T-helper 22 cell (primary cell): Measurements from ENCODE around the gene ANKRD28.
"Not testable (repeated sequence)": the region's sequence is repeated elsewhere in the genome, so short reads cannot be mapped to it uniquely, and the experiment has no call there.

ENCODE experiments used
- DNase-seq: peaks from one replicate; pipeline ENCODE4 v3.0.0-alpha.2; 2020; ENCODE audit warnings: low read depth

Gene ANKRD28

DNA sequence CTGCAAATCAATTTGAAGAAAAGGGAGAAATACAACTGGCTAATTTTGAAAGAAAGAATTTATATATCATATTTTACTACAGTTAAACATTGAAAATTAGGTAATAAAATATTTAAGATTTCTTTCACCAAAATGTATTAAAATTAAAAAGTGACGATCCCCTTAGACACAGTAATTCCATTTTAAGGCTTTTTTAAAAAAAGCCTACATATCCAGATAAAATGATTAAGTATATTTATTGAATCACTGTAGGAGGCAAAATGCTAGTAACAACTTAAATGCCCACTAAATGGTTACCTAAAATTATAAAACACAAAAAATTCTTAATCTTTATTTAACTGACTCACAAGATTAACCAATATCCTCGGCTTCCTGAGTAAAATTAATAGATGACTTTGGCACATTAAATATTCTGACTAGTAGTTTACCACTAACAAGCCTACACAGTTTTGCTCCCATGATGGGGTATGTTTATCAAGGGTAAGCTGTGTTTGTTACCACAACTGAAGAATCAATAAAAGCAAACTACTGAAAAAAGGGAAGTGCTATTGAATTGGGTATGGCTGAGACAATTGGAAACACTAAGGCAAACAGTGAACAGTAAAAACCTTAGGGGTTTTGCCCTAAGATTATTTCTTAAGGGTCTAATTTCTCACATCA is 28.4 kb downstream of the ANKRD28 start:
- DNase-seq = no peak

DNA sequence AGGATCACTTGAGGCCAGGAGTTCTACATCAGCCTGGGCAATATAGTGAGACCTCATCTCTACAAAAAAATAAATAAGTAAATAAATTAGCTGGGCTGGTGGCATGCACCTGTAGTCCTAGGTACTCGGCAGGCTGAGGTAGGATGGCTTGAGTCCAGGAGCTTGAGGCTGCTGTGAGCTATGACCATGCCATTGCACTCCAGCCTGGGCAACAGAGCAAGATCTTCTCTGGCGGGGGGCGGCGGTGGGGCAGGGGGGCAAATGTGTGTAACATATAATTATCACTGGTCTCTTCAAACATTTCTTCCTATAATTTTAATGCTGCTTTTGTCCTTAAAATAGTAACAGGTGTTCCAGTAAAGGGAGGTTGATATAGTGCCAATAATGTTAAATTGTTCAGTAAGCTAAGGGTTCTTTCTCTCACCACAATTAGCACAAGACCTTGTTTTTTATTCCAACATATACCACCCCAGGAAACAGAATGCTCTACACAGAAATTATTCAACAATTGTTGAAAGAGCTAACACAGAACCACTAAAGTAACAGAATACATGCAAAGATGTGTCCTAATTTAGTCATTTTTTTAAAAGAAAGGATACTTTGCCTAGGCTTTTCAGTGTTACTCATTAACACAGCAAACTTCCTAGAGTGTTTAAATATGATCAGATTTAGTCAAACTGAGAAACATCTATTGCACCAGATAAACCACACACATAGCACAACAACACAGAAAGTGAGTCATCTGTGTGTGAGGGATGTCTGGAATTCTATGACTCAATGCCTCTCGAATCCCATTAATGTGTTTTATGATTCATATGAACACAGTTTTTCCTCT is 29.1 kb downstream of the ANKRD28 start:
- DNase-seq = no peak

DNA sequence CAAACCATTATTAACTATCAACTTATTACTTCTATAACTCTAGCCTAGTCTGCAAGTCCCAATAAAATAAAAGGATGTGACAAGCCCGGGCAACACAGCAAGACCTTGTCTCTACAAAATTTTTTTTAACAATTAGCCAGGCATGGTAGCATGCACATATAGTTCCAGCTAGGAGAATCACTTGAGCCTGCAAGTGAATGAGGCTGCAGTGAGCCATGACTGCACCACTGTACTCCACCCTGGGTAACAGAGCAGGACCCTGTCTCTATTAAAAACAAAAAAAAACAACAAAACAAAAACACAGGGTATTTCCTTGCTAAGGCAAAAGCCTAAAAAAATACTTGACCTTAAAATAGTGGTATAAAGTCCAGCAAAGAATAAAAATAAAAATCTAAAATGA is 31.4 kb downstream of the ANKRD28 start:
- DNase-seq = no peak

DNA sequence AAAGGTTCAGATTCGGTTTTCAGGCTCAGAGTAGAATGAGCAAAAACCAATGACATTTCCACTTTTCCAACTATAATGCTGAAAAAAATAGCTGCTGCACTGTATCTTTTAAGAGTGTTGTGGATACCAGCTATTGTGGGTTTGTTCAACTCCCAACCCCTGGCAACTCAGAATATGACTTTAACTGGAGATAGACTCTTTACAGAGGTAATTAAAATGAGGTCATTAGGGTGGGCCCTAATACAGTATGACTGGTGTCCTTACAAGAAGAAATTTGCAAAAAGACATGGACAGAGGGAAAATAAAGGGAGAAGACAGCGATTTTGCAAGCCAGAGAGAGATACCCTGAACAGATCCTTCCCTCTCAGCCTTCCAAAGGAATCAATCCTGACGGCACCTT is 39.5 kb downstream of the ANKRD28 start:
- no peak for DNase-seq

DNA sequence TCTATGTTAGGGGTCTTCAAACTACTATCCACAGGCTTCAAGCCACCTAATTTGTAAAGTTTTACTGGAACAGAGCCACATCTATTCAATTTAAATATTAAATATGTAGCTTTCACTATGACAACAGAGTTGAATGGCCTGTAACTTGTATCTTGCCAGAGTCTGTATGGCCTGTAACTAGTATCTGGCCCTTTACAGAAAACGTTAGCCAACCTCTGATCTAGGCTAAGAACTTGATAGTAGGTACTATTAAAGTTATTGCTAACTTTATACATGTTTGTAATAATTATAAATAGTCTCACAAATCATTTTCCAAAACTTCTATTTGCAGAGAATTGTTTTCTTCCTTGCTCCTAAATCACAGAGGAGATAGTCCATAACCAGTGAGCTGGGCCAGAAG is 40.0 kb downstream of the ANKRD28 start:
- no peak for DNase-seq

DNA sequence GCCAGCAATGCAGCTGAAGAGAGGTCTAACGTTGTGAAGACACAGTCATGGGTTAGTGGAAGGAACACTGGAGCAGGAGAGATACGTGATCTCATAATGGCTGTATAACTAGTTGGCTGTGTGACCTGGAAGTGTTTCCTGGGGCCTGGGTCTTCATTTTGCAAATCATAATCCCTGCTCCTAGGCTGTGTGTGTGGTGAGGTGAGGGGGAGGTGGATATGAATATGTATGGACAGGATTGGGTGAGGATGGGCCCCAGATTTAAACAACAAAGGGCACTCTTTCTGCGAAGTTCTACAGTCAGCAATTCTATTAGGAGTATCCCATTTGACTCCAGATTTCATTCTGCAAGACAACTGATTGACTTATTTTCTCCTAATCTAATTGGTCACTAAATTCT is 41.3 kb downstream of the ANKRD28 start:
- no peak for DNase-seq

DNA sequence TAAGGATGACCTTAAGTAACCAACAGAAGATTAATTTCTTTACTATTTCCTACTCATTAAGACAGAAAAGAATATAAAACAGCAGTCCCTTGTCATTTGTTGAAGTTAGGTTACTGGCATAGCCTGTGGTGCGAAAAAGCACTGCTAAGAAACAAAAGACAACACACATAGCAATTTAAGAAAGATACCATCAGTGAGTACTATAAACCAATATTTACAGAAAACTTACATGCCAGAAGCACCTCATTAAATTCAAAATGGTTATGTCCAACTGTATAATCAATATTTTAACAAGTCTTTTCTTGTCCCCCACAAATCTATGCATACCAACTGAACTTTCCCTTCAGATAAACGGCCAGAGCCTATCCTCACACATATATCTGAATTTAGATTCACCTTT is 42.0 kb downstream of the ANKRD28 start:
- no peak for DNase-seq

DNA sequence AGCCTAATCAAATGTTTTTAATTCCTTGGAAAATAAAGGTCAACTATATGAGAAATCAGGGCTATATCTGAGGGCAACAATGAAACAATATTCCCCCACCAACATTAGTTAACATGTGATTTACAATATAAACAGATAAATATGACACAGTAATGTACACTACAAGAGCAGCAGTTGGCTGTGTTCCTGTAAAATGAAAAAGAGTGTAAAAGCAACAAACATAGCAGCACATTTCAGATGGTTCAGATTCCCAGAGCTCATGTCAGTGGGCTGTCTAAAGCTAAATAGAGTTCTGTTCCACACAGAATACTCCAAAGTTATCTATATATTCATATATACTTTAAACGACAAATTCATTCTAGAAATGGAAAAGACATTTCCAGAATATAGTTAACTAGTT is 42.6 kb downstream of the ANKRD28 start:
- no peak for DNase-seq

DNA sequence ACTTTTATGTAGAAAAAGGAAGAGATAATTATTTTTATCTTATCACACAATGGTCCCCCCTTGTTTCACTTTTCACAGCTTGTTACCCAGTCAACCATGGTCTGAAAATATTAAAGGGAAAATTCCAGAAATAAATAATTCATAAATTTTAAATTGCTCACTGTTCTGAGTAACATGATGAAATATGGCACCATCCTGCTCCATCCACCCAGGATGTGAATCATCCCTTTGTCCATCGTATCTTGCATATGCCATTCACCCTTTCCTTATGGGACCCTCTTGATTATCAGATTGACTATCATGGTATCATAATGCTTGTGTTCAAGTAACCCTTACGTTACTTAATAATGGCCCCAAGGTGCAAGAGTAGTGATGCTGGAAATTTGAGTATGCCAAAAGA is 43.7 kb downstream of the ANKRD28 start:
- no peak for DNase-seq

DNA sequence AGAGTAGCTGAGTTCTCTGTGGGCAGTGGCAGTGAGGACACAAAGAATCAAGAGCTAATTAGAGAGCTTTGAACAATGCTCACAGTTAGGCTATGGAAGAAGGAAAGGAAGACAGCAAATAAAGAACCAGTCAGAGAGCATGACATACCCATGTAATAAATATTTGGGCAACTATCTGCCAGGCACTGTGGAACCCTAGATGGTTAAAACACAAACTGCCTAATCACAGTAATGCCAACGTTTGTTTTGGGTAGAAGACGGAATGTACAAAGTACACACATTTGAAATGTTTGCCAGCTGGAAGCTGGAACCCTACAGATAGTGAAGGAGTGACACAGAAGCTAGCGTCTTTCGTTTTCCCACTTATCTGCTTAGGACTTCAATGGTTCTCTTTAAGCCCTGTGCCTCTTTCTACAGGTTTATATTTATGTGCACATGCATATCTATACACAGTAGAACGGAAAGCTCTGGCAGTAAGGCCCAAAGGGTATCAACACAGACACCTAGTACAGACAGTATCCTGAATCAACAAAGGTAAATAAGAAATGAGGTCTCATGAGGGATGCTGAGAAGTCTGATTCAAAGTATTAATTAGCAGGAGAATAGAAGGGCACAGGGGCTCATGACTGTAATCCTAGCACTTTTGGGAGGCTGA is 44.6 kb downstream of the ANKRD28 start:
- DNase-seq = no peak

DNA sequence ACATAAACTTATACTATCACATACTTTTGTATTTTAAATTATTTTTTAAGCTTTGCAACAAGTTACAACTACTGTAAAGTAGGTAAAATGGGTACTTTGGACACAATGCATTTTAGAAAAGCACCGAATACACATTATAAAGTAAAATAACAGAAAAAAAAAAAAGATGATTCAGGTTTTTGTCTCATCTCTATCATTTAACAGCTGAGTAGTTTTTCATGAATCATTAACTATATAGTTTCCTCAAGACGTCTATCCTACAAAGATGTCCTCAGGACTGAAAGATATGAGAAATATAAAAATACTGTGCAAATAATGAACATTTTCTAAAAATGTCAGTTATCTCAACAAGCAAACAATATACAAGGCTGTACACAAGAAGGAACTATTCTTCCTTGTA is 46.9 kb downstream of the ANKRD28 start:
- DNase-seq = no peak

DNA sequence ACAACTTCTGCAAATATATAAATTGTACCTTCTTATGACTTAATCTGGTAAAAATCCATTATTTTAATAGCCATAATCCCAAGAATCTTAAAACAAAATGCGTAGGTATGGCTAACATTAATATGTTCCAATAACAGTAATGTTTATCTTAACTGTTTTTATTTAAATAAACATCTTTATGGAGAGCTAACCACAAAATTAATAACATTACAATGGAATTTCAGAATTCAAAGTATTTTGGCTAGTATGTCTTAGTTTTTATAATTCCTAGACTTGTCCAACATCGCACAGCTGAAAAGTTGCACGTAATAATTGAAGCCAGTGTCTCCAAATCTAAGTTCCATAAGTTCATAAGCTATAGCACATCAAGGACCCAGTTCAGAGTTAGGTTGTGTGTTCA is 47.6 kb downstream of the ANKRD28 start:
- DNase-seq = no peak

DNA sequence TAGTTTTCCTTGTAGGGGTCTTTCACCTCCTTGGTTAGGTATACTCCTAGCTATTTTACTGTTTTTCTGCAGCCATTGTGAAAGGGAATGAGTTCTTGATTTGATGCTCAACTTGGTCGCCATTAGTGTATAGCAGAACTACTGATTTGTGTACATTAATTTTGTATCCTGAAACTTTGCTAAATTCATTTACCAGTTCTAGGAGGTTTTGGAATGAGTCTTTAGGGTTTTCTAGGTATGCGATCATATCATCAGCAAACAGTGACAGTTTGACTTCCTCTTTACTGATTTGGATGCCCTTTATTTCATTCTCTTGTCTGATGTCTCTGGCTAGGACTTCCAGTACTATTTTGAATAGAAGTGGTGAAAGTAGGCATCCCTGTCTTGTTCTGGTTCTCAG is 51.9 kb downstream of the ANKRD28 start:
- not testable (repeated sequence) for DNase-seq

DNA sequence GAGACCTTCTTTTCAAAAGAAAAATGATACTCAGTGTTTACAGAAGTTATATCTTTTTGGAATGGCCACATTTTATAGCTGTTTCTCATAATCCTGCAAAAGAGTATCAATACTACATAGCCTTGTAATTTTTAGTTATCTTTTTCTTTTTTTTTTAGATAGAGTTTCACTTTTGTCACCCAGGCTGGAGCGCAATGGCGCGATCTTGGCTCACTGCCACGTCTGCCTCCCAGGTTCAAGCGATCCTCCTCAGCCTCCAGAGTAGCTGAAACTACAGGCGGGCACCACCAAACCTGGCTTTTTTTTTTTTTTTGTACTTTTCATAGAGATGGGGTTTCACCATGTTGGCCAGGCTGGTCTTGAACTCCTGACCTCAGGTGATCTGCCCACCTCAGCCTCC is 53.6 kb downstream of the ANKRD28 start:
- no peak for DNase-seq

DNA sequence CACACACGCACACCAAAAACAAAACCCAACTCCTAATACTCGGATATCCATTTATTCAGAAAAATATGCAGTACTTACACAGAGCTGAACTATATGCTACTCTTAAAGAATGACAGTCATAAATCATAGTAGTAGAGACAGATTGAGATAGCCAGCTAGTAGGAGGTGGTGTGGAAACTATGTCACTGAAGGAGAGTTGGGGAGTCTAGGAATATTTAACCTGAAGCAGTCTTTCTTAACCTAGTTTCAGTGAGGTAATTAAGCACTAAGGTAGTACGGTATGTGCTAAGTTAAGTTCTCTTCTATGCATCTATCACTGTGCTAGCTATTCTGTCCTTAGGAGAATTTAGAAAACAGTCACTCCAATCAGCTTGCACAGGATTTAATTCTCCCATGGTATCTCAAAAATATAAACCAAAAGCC is 54.2 kb downstream of the ANKRD28 start:
- DNase-seq = no peak

DNA sequence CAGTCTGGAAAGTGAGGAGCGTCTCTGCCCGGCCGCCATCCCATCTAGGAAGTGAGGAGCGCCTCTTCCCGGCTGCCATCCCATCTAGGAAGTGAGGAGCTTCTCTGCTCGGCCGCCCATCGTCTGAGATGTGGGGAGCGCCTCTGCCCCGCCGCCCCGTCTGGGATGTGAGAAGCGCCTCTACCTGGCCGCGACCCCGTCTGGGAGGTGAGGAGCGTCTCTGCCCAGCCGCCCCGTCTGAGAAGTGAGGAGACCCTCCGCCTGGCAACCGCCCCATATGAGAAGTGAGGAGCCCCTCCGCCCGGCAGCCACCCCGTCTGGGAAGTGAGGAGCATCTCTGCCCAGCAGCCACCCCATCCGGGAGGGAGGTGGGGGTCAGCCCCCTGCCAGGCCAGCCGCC is 55.5 kb downstream of the ANKRD28 start:
- DNase-seq = not testable (repeated sequence)

DNA sequence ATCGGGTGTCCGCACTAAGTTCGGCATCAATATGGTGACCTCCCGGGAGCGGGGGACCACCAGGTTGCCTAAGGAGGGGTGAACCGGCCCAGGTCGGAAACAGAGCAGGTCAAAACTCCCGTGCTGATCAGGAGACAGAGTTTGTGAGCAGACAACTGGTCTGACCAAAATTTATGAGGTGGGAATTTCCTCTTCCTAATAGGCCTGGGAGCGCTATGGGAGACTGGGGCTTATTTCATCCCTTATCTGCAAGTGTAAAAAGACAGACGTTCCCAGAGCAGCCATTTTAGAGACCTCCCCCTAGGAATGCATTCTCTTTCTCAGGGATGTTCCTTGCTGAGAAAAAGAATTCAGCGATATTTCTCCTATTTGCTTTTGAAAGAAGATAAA is 59.2 kb downstream of the ANKRD28 start:
- not testable (repeated sequence) for DNase-seq

DNA sequence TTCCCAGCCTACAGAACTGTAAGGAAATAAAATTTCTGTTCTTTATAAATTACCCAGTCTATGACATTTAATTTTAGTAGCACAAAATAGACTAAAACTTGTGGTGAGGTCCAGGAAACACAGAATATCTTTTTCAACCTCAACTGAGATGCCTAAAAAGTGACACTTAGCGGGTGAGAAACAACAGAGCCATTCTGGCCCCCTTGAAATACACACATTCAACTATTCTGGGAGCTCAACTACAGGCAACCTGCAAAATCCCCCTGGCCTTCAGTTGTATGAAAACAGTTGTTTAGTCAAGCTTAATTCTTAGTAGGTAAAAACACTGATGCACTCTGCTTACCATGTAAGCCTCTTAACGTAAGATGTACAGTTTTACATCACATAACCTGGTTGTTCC is 66.8 kb downstream of the ANKRD28 start:
- DNase-seq = no peak

DNA sequence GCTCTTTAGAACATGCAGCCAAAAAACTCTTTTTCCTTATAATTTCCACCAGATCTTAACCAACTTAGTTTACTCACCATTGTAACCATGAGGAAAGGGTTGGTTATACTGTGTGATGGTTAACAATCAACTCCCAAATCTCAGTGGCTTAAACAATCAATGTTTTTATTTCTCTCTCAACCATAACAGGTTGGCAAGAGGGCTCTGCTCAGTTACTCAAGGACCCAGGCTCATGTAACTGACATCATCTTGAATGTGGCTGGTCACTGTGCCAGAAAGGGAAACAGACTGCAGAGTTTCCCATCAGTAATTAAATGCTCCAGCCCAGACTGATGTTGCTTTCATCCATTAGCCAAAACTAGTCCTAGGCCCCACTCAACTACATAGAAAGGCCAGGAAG is 69.0 kb downstream of the ANKRD28 start:
- no peak for DNase-seq

DNA sequence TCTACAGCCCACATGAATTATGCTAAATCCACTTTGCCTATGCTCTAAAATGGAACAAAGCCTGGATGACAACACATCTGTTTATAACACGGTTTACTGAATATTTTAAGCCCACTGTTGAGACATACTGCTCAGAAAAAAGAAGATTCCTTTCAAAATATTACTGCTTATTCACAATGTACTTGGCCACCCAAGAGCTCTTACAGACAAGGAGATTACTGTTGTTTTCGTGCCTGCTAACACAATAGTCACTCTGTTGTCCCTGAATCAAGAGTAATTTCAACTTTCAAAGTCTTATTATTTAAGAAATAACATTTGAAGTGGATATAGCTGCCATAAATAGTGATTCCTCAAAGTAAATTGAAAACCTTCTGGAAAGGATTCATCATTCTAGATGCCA is 70.9 kb downstream of the ANKRD28 start:
- DNase-seq = no peak

DNA sequence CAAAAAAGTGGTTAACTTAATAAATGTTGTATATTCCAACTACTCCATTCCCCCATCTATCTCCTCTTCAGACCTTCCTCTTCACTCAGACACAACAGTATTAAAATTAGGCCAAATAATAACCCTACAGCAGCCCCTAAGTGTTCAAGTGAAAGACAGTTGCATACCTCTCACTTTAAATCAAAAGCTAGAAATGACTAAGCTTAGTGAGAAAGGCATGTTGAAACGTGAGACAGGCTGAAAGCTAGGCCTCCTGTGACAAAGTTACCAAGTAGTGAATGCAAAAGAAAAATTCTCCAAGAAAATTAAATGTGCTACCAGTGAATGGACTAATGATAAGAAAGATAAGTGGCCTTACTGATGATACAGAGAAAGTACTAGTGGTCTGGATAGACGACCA is 71.7 kb downstream of the ANKRD28 start:
- no peak for DNase-seq

DNA sequence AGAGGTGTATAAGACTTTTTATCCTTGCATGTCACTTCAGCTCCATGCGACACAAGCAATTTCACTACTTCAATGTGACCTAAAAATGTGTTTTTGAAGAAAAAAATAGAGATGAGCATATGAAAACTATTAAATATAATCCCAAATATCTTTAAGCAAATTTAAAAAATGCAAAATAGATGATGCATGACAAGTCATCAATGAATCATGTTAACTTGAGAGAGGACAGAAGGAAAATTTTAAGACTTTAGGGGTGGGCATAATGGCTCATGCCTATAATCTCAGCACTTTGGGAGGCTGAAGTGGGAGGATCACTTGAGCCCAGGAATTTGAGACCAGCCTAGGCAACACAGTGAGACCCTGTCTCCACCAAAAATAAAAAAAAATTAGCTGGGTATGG is 73.3 kb downstream of the ANKRD28 start:
- no peak for DNase-seq

DNA sequence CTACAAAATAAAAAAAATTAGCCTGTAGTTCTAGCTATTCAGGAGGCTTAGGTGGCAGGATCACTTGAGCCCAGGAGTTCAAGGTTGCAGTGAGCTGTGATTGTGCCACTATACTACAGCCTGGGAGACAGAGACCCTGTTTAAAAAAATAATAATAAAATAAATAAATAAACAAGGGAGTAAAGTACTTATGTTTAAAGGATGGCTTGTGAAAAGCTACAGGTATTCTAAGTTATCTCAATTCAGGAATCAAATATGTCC is 74.2 kb downstream of the ANKRD28 start:
- no peak for DNase-seq
